Panc1 (cell line): ENCODE measurements around the gene XG. TPM values are rescaled to one million over a fixed set of nuclear protein-coding genes. Genes with fewer than 3 reads are reported as not detected.

Experiments used
- ATAC-seq: fragments of 200-7000 bp; cut with Tn5 transposase; 2 replicates; pipeline ENCODE4 v1.9.1; 2020; ENCODE audit warnings: mild to moderate bottlenecking, moderate library complexity
- BruUV-seq: library from RNA; stranded (reverse); fragments of 400-500 nt; replicated peaks from 2 replicates; lab custom pipeline; 2021; lab: Mats Ljungman, UMichigan
- CTCF ChIA-PET: fragments of 300-600 bp; sonication (Branson Sonifier 250); formaldehyde crosslinking; loops from one replicate; lab custom pipeline; 2022; ENCODE audit warnings: antibody characterized with exemption; lab: Charles Lee
- POLR2A ChIA-PET: fragments of 300-600 bp; sonication (Branson Sonifier 250); formaldehyde crosslinking; loops from one replicate; lab custom pipeline; 2022; ENCODE audit warnings: antibody characterized with exemption; lab: Charles Lee
- DNase-seq: peaks from one replicate; pipeline ENCODE4 v3.0.0-alpha.2; 2010; ENCODE audit warnings: low read depth, low spot score
- H3K27ac ChIP-seq: 2 replicates; pipeline ENCODE4 v1.5.1; 2011; ENCODE audit warnings: mild to moderate bottlenecking, low read length, inconsistent platforms
- H3K27me3 ChIP-seq: fragments of 200-500 bp; sonication (Bioruptor generic); 2 replicates; pipeline ENCODE4 v1.6.0; 2014; ENCODE audit warnings: low read length, inconsistent platforms; ENCODE audit not compliant: control insufficient read depth, insufficient read depth
- H3K36me3 ChIP-seq: fragments of 200-500 bp; sonication (Bioruptor generic); 2 replicates; pipeline ENCODE4 v1.5.1; 2014; ENCODE audit warnings: inconsistent platforms, mild to moderate bottlenecking, low read length, moderate library complexity; ENCODE audit not compliant: control insufficient read depth, insufficient read depth
- H3K4me1 ChIP-seq: 2 replicates; pipeline ENCODE4 v1.5.1; 2011; ENCODE audit warnings: inconsistent platforms, mild to moderate bottlenecking, low read length, moderate library complexity; ENCODE audit not compliant: control insufficient read depth, insufficient read depth
- H3K4me3 ChIP-seq, 2 experiments: 2 replicates each; pipeline ENCODE4 v1.5.1; 2011 to 2012; ENCODE audit warnings: low read depth in 2 of 2, low read length in 2 of 2, mild to moderate bottlenecking in 2 of 2, inconsistent platforms in 1 of 2, moderate library complexity in 1 of 2
- H3K9me3 ChIP-seq: fragments of 200-500 bp; sonication (Bioruptor generic); 2 replicates; pipeline ENCODE4 v1.5.1; 2014; ENCODE audit warnings: low read depth, mild to moderate bottlenecking, inconsistent platforms, low read length, moderate library complexity; ENCODE audit not compliant: control insufficient read depth, insufficient read depth
- POLR2AphosphoS5 ChIP-seq: IDR thresholded peaks from 2 replicates; pipeline ENCODE4 v1.6.1; 2012; ENCODE audit warnings: mild to moderate bottlenecking, low read depth, low read length, moderate library complexity
- SIN3A ChIP-seq: IDR thresholded peaks from 2 replicates; pipeline ENCODE4 v1.6.1; 2012; ENCODE audit warnings: low read depth, mild to moderate bottlenecking, low read length, moderate library complexity, borderline replicate concordance; ENCODE audit not compliant: insufficient read depth
- TCF7L2 ChIP-seq: IDR thresholded peaks from 2 replicates; pipeline ENCODE4 v1.6.1; 2011; ENCODE audit warnings: mild to moderate bottlenecking, low read depth, low read length, inconsistent platforms
- in situ Hi-C: cut with HindIII; loops from 2 replicates; pipeline ENCODE4 v1.10.0; 2016; ENCODE audit warnings: low sequenced_read_pairs, low pct_unique_long_range_greater_than_20kb
- intact Hi-C: fragments of 100-400 bp; cut with micrococcal nuclease; formaldehyde crosslinking; loops from one replicate; pipeline ENCODE4 v1.10.0; 2022; ENCODE audit not compliant: unreplicated experiment
- total RNA-seq: library from RNA; stranded (reverse); gene quantifications from one replicate; pipeline ENCODE4 v1.2.1, GENCODE V29; 2021; ENCODE audit not compliant: unreplicated experiment
- TF ChIP-seq, protein P1 (sequence below): fragments of 450-650 bp; IDR thresholded peaks from 2 replicates; pipeline ENCODE4 v1.5.1; 2017; ENCODE audit warnings: mild to moderate bottlenecking
- TF ChIP-seq, protein P2 (sequence below), 2 experiments: IDR thresholded peaks; 2 replicates each; pipeline ENCODE4 v1.6.1; 2011 to 2012; ENCODE audit warnings: low read depth in 2 of 2, control low read depth in 1 of 2, low read length in 1 of 2, mild to moderate bottlenecking in 1 of 2, moderate library complexity in 1 of 2; ENCODE audit not compliant: insufficient read depth in 1 of 2

The XG gene
- total RNA-seq, 1 experiment from 2014 or later = not detected

DNA sequence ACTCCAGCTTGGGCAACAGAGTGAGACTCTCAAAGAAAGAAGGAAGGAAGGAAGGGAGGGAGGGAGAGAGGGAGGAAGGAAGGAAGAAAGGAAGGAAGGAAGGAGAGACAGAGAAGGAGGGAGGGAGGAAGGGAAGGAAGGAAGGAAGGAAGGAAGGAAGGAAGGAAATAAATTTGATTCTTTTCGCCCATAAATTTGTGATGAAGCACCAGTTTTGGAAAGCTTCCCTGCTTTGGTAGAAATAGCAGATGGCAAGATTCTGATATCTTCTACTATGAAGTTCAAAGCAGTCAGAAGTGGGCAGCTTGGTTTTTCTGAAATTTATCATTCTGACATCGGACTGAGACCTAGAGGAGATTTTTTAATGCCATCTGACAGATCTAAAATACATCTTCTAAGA, 65.2 kb downstream of the XG start:
- Histone ChIP-seq H3K27me3 (no peaks in the 10 kb centered on the region; the same call in 1 of the 2 replicates), H3K4me3 (no peak overlapping the region), H3K27ac (no peak overlapping the region), H3K36me3 (no peaks in the 10 kb centered on the region), H3K4me1 (no peaks in the 10 kb centered on the region), H3K9me3 (no peaks in the 10 kb centered on the region)
- intact Hi-C loops = loop anchor here (5.0 kb wide), 1 partner anchor 175 kb away; no protein-coding TSS in a partner anchor
- TF ChIP-seq SIN3A (no peak), TCF7L2 (no peak), POLR2AphosphoS5 (no peak)
- TF ChIP-seq, protein P1, sequence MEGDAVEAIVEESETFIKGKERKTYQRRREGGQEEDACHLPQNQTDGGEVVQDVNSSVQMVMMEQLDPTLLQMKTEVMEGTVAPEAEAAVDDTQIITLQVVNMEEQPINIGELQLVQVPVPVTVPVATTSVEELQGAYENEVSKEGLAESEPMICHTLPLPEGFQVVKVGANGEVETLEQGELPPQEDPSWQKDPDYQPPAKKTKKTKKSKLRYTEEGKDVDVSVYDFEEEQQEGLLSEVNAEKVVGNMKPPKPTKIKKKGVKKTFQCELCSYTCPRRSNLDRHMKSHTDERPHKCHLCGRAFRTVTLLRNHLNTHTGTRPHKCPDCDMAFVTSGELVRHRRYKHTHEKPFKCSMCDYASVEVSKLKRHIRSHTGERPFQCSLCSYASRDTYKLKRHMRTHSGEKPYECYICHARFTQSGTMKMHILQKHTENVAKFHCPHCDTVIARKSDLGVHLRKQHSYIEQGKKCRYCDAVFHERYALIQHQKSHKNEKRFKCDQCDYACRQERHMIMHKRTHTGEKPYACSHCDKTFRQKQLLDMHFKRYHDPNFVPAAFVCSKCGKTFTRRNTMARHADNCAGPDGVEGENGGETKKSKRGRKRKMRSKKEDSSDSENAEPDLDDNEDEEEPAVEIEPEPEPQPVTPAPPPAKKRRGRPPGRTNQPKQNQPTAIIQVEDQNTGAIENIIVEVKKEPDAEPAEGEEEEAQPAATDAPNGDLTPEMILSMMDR = no peak
- TF ChIP-seq, protein P2, sequence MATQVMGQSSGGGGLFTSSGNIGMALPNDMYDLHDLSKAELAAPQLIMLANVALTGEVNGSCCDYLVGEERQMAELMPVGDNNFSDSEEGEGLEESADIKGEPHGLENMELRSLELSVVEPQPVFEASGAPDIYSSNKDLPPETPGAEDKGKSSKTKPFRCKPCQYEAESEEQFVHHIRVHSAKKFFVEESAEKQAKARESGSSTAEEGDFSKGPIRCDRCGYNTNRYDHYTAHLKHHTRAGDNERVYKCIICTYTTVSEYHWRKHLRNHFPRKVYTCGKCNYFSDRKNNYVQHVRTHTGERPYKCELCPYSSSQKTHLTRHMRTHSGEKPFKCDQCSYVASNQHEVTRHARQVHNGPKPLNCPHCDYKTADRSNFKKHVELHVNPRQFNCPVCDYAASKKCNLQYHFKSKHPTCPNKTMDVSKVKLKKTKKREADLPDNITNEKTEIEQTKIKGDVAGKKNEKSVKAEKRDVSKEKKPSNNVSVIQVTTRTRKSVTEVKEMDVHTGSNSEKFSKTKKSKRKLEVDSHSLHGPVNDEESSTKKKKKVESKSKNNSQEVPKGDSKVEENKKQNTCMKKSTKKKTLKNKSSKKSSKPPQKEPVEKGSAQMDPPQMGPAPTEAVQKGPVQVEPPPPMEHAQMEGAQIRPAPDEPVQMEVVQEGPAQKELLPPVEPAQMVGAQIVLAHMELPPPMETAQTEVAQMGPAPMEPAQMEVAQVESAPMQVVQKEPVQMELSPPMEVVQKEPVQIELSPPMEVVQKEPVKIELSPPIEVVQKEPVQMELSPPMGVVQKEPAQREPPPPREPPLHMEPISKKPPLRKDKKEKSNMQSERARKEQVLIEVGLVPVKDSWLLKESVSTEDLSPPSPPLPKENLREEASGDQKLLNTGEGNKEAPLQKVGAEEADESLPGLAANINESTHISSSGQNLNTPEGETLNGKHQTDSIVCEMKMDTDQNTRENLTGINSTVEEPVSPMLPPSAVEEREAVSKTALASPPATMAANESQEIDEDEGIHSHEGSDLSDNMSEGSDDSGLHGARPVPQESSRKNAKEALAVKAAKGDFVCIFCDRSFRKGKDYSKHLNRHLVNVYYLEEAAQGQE (IDR thresholded peaks at IDR 0.05; ENCODE audit: insufficient read depth in 1 of 2, low read depth in 2 of 2, low read length in 1 of 2) = no peak
- DNase-seq (no peak), ATAC-seq (no peak)
- in situ Hi-C loops = no loop called here
- CTCF ChIA-PET = no interaction called here
- POLR2A ChIA-PET = interaction anchor here (0.6 kb wide), 1 partner anchor 37 kb away, joined by 3 read pairs; no protein-coding TSS in a partner anchor
- no TSS peak for BruUV-seq

DNA sequence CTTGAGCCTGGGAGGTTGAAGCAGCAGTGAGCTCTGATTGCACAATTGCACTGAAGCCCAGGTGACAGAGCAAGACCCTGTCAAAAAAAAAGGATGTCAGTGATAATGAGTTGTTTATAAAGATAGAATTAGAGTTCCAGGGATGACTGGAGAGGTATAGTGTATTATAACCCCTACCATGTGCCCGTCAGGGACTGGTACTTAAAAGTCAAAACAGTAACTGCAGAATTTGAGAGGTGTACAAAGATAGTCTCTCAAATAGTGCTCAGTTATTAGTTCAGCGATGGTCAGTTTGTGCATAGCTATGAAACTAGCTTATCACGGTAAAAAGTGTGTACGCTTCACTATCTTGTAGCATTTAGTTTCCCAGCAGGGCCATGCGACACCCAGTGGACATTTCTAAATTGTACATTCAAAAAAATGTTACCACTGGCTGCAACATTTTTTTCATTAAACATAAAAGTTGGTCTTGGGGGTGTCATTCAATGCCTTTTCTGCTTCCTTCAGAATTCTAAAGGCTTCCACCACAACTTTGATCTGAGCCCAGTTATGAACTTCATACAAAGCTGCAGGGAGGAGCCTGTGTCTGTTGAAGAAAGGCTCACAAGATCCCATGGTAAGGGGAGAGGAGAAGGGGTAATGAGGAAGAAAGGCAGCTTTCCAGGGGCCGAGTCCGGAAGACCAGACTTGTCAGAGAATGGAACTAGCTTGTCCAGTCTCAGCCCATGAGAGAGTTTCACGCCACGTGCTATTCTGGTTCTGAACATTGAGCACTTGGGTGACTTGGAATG, 67.7 kb downstream of the XG start:
- no peak overlapping the region for H3K4me3 ChIP-seq
- H3K27me3 ChIP-seq = no peaks in the 10 kb centered on the region; the same call in 1 of the 2 replicates
- BruUV-seq = no TSS peak
- intact Hi-C loops (loop anchor here (5.0 kb wide), 1 partner anchor 177 kb away; no protein-coding TSS in a partner anchor), in situ Hi-C loops (no loop called here)
- H3K4me1 ChIP-seq = no peaks in the 10 kb centered on the region
- no peak overlapping the region for H3K27ac ChIP-seq
- POLR2A ChIA-PET = interaction anchor here (0.6 kb wide), 1 partner anchor 185 kb away, joined by 4 read pairs; no protein-coding TSS in a partner anchor
- no peaks in the 10 kb centered on the region for H3K9me3 ChIP-seq
- no peak for DNase-seq
- no peaks in the 10 kb centered on the region for H3K36me3 ChIP-seq
- ATAC-seq = peak; percentile 60; the same call in 1 of the 2 replicates
- CTCF ChIA-PET = no interaction called here
- TF ChIP-seq, protein P1 = peak; percentile 73
- TF ChIP-seq POLR2AphosphoS5 (no peak), SIN3A (no peak), TCF7L2 (no peak)
- TF ChIP-seq, protein P2 (IDR thresholded peaks at IDR 0.05; ENCODE audit: insufficient read depth in 1 of 2, low read depth in 2 of 2, low read length in 1 of 2) = no peak
